Gastroesophageal sphincter (tissue), 4 donors: Measurements from ENCODE around the gene CTNNA3. TPM values are rescaled to one million over a fixed set of nuclear protein-coding genes. Genes with fewer than 3 reads are reported as not detected.

Experiments used
- ATAC-seq: fragments of 150-250 bp; one replicate; pipeline ENCODE4 v1.9.1; 2016; ENCODE audit warnings: mild to moderate bottlenecking, moderate library complexity
- H3K27ac ChIP-seq, 4 donors: fragments of 200-600 bp; sonication (generic) in 3 of 4; 1 replicate in 3 of 4; 2 replicates in 1 of 4; pipeline ENCODE4 v1.5.1; 2016 to 2019
- H3K27me3 ChIP-seq: fragments of 200-600 bp; sonication (generic); one replicate; pipeline ENCODE4 v1.5.1; 2019
- H3K36me3 ChIP-seq, 2 donors: fragments of 200-600 bp; sonication (generic); one replicate each; pipeline ENCODE4 v1.5.1; 2019; ENCODE audit warnings: control low read depth in 1 of 2
- H3K4me1 ChIP-seq, 3 donors: fragments of 200-600 bp; sonication (generic); 1 replicate in 2 of 3; 2 replicates in 1 of 3; pipeline ENCODE4 v1.5.1; 2016 to 2019; ENCODE audit warnings: control low read depth in 2 of 3
- H3K4me3 ChIP-seq, 2 donors: fragments of 200-600 bp; sonication (generic); one replicate each; pipeline ENCODE4 v1.5.1; 2019; ENCODE audit warnings: mild to moderate bottlenecking in 1 of 2, moderate library complexity in 1 of 2
- H3K9me3 ChIP-seq, 3 donors: fragments of 200-600 bp; sonication (generic); one replicate each; pipeline ENCODE4 v1.5.1; 2017 to 2019; ENCODE audit warnings: control low read depth in 2 of 3
- CTCF ChIP-seq, 4 experiments: fragments of 200-600 bp in 2 of 4; fragments of 450-650 bp in 2 of 4; sonication (generic) in 1 of 4; IDR thresholded peaks; one replicate each; pipeline ENCODE4 v1.5.1; 2017 to 2019; ENCODE audit warnings: antibody characterized with exemption in 4 of 4, mild to moderate bottlenecking in 2 of 4, moderate library complexity in 2 of 4
- EP300 ChIP-seq: sonication (generic); formaldehyde crosslinking; IDR thresholded peaks from one replicate; pipeline ENCODE4 v1.6.1; 2017; ENCODE audit warnings: antibody characterized with exemption, mild to moderate bottlenecking
- POLR2A ChIP-seq, 2 donors: fragments of 450-650 bp; IDR thresholded peaks; one replicate each; pipeline ENCODE4 v1.6.1; 2017; ENCODE audit warnings: antibody characterized with exemption in 2 of 2, mild to moderate bottlenecking in 2 of 2, moderate library complexity in 1 of 2
- POLR2AphosphoS5 ChIP-seq: sonication (generic); formaldehyde crosslinking; IDR thresholded peaks from one replicate; pipeline ENCODE4 v1.6.1; 2017; ENCODE audit warnings: antibody characterized with exemption
- WGBS, 2 donors: methylation state at CpG; one replicate each; pipeline ENCODE4 v1.1.5; 2018; ENCODE audit warnings: low coverage in 1 of 2; 5-methylcytosine and 5-hydroxymethylcytosine counted together
- total RNA-seq, 4 donors: library from RNA; depleted of rRNA; stranded (reverse); fragments of >200 nt; gene quantifications; one replicate each; pipeline ENCODE4 v1.1.0, GENCODE V29; 2016

CTNNA3 gene
- total RNA-seq, 4 donors from 2014 or later, result 5.1 to 22.0 (median 13.8) TPM

GRCh38 chr10:66823301-66823700 is 872.7 kb downstream of the CTNNA3 start:
- Histone ChIP-seq H3K4me1 (no peaks in the 10 kb centered on the region), H3K9me3 (no peaks in the 10 kb centered on the region), H3K27ac (no peak overlapping the region), H3K36me3 (no peaks in the 10 kb centered on the region), H3K4me3 (no peak overlapping the region), H3K27me3 (no peaks in the 10 kb centered on the region)
- ATAC-seq, result no peak
- WGBS, 2 donors, result 73% methylated on average over 1 of the region's 1 CpG; no CpG with 5 or more reads in 1 of the 2 donors
- TF ChIP-seq POLR2A (IDR thresholded peaks at IDR 0.05), result no peak
- TF ChIP-seq EP300, result no peak
- TF ChIP-seq CTCF (IDR thresholded peaks at IDR 0.05), result no peak
- TF ChIP-seq POLR2AphosphoS5, result no peak

- Histone ChIP-seq H3K9me3 (no peaks in the 10 kb centered on the region), H3K27ac (no peak overlapping the region), H3K4me3 (no peak overlapping the region), H3K4me1 (no peaks in the 10 kb centered on the region), H3K36me3 (no peaks in the 10 kb centered on the region), H3K27me3 (no peaks in the 10 kb centered on the region)
- ATAC-seq, result no peak
- WGBS, 2 donors, result 33% methylated on average over 1 of the region's 1 CpG; no CpG with 5 or more reads in 1 of the 2 donors
- TF ChIP-seq CTCF (IDR thresholded peaks at IDR 0.05) (no peak), POLR2AphosphoS5 (no peak), POLR2A (IDR thresholded peaks at IDR 0.05) (no peak), EP300 (no peak)
Observed at GRCh38 chr10:66822801-66823200, 873.2 kb downstream of the CTNNA3 start.

- ATAC-seq, result no peak
- TF ChIP-seq CTCF (IDR thresholded peaks at IDR 0.05), result no peak
- TF ChIP-seq POLR2A (IDR thresholded peaks at IDR 0.05), result no peak
- TF ChIP-seq POLR2AphosphoS5, result no peak
- no peak for TF ChIP-seq EP300
- H3K27ac ChIP-seq, result no peak overlapping the region
Observed at GRCh38 chr10:66819691-66820090, 876.3 kb downstream of the CTNNA3 start.

GRCh38 chr10:66813122-66813521 is 882.9 kb downstream of the CTNNA3 start:
- Histone ChIP-seq H3K27me3 (no peaks in the 10 kb centered on the region), H3K27ac (no peak overlapping the region), H3K36me3 (no peaks in the 10 kb centered on the region), H3K4me3 (no peak overlapping the region), H3K4me1 (no peaks in the 10 kb centered on the region), H3K9me3 (no peaks in the 10 kb centered on the region)
- no peak for TF ChIP-seq POLR2AphosphoS5
- no peak for TF ChIP-seq CTCF (IDR thresholded peaks at IDR 0.05)
- TF ChIP-seq POLR2A (IDR thresholded peaks at IDR 0.05), result no peak
- TF ChIP-seq EP300, result no peak
- WGBS, 2 donors, result 35 to 69% methylated on average over 2 of the region's 2 CpGs
- no peak for ATAC-seq

More at GRCh38 chr10:66819691-66820090, 876.3 kb downstream of the CTNNA3 start:
- Histone ChIP-seq H3K36me3 (no peaks in the 10 kb centered on the region), H3K4me3 (no peak overlapping the region), H3K9me3 (no peaks in the 10 kb centered on the region), H3K27me3 (no peaks in the 10 kb centered on the region), H3K4me1 (no peaks in the 10 kb centered on the region)

- no peaks in the 10 kb centered on the region for H3K27me3 ChIP-seq
- H3K4me1 ChIP-seq, result no peaks in the 10 kb centered on the region
- no peaks in the 10 kb centered on the region for H3K9me3 ChIP-seq
- H3K36me3 ChIP-seq, result no peaks in the 10 kb centered on the region
- H3K4me3 ChIP-seq, result no peak overlapping the region
- ATAC-seq, result no peak
- WGBS, 2 donors, result 86% methylated on average over 3 to 4 of the region's 4 CpGs
- no peak overlapping the region for H3K27ac ChIP-seq
- no peak for TF ChIP-seq CTCF (IDR thresholded peaks at IDR 0.05)
- TF ChIP-seq POLR2AphosphoS5, result no peak
- TF ChIP-seq POLR2A (IDR thresholded peaks at IDR 0.05), result no peak
- no peak for TF ChIP-seq EP300
Observed at GRCh38 chr10:66811211-66811610, 884.8 kb downstream of the CTNNA3 start.
